ENCODE measurements around the gene SLC27A2. TPM values are rescaled to one million over a fixed set of nuclear protein-coding genes. Genes with fewer than 3 reads are reported as not detected.
"Not testable (repeated sequence)": the region's sequence is repeated elsewhere in the genome, so short reads cannot be mapped to it uniquely, and the experiment has no call there.

SLC27A2 gene
- total and polyA plus RNA-seq, 4 donors = 80.2 to 504 (median 216) TPM

GRCh38 chr15:50187997-50188396 is 6.0 kb downstream of the SLC27A2 start:
- DNase-seq (ENCODE audit: low spot score) = no peak
- peak overlapping the region; percentile 27 to 93 for H3K27ac ChIP-seq (ENCODE audit: low read depth in 1 of 2, low read length in 2 of 2)
- 71% methylated on average over 2 of the region's 2 CpGs for WGBS

GRCh38 chr15:50188793-50189192 is 6.8 kb downstream of the SLC27A2 start:
- WGBS = 96% methylated on average over 5 of the region's 5 CpGs
- not testable (repeated sequence) for H3K36me3 ChIP-seq (ENCODE audit: control insufficient read depth in 4 of 4, insufficient read depth in 3 of 4, low read depth in 1 of 4, low read length in 3 of 4); H3K9me3 ChIP-seq (ENCODE audit: control insufficient read depth in 4 of 4, low read length in 3 of 4); DNase-seq (ENCODE audit: low spot score); H3K27me3 ChIP-seq (ENCODE audit: control insufficient read depth in 4 of 4, insufficient read depth in 4 of 4, low read length in 3 of 4); H3K4me3 ChIP-seq (ENCODE audit: low read depth in 1 of 3, low read length in 3 of 3); H3K9ac ChIP-seq (ENCODE audit: low read depth in 1 of 2, low read length in 2 of 2)
- peak overlapping the region in 1 of 2 donors; percentile 49 for H3K27ac ChIP-seq (ENCODE audit: low read depth in 1 of 2, low read length in 2 of 2)
- peaks cover 11 to 52% (median 40%) of the 10 kb centered on the region in 4 donors for H3K4me1 ChIP-seq (ENCODE audit: control insufficient read depth in 4 of 4, insufficient read depth in 4 of 4, low read length in 3 of 4)

More at GRCh38 chr15:50187997-50188396, 6.0 kb downstream of the SLC27A2 start:
- Histone ChIP-seq H3K4me3 (ENCODE audit: low read depth in 1 of 3, low read length in 3 of 3) (no peak overlapping the region), H3K9ac (ENCODE audit: low read depth in 1 of 2, low read length in 2 of 2) (no peak overlapping the region), H3K27me3 (ENCODE audit: control insufficient read depth in 4 of 4, insufficient read depth in 4 of 4, low read length in 3 of 4) (no peaks in the 10 kb centered on the region), H3K4me1 (ENCODE audit: control insufficient read depth in 4 of 4, insufficient read depth in 4 of 4, low read length in 3 of 4) (peaks cover 11 to 52% (median 40%) of the 10 kb centered on the region in 4 donors), H3K9me3 (ENCODE audit: control insufficient read depth in 4 of 4, low read length in 3 of 4) (no peaks in the 10 kb centered on the region), H3K36me3 (ENCODE audit: control insufficient read depth in 4 of 4, insufficient read depth in 3 of 4, low read depth in 1 of 4, low read length in 3 of 4) (peaks cover 0 to 3% (median 0%) of the 10 kb centered on the region in 4 donors)
- TF ChIP-seq, protein P1, sequence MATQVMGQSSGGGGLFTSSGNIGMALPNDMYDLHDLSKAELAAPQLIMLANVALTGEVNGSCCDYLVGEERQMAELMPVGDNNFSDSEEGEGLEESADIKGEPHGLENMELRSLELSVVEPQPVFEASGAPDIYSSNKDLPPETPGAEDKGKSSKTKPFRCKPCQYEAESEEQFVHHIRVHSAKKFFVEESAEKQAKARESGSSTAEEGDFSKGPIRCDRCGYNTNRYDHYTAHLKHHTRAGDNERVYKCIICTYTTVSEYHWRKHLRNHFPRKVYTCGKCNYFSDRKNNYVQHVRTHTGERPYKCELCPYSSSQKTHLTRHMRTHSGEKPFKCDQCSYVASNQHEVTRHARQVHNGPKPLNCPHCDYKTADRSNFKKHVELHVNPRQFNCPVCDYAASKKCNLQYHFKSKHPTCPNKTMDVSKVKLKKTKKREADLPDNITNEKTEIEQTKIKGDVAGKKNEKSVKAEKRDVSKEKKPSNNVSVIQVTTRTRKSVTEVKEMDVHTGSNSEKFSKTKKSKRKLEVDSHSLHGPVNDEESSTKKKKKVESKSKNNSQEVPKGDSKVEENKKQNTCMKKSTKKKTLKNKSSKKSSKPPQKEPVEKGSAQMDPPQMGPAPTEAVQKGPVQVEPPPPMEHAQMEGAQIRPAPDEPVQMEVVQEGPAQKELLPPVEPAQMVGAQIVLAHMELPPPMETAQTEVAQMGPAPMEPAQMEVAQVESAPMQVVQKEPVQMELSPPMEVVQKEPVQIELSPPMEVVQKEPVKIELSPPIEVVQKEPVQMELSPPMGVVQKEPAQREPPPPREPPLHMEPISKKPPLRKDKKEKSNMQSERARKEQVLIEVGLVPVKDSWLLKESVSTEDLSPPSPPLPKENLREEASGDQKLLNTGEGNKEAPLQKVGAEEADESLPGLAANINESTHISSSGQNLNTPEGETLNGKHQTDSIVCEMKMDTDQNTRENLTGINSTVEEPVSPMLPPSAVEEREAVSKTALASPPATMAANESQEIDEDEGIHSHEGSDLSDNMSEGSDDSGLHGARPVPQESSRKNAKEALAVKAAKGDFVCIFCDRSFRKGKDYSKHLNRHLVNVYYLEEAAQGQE (IDR thresholded peaks at IDR 0.05) = no peak
- TF ChIP-seq SP1 (IDR thresholded peaks at IDR 0.05) (no peak), YY1 (IDR thresholded peaks at IDR 0.05) (no peak), HNF4A (conservative IDR thresholded peaks at IDR 0.05) (no peak), HNF4G (IDR thresholded peaks at IDR 0.05) (no peak), NR2F2 (IDR thresholded peaks at IDR 0.05) (no peak), ZBTB33 (IDR thresholded peaks at IDR 0.05) (no peak), GABPA (IDR thresholded peaks at IDR 0.05 in 1 of 2, conservative IDR thresholded peaks at IDR 0.05 in 1 of 2) (no peak), TAF1 (conservative IDR thresholded peaks at IDR 0.05) (no peak), ATF3 (IDR thresholded peaks at IDR 0.05) (no peak), RAD21 (IDR thresholded peaks at IDR 0.05) (no peak), FOXA1 (IDR thresholded peaks at IDR 0.05) (no peak), RXRA (IDR thresholded peaks at IDR 0.05) (no peak), CTCF (IDR thresholded peaks at IDR 0.05; ENCODE audit: low read depth, low read length, missing input control) (no peak), FOXA2 (IDR thresholded peaks at IDR 0.05) (no peak), EGR1 (IDR thresholded peaks at IDR 0.05; ENCODE audit: low read depth in 2 of 2) (no peak), JUND (IDR thresholded peaks at IDR 0.05) (no peak)
- TF ChIP-seq, protein P2, sequence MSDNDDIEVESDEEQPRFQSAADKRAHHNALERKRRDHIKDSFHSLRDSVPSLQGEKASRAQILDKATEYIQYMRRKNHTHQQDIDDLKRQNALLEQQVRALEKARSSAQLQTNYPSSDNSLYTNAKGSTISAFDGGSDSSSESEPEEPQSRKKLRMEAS (IDR thresholded peaks at IDR 0.05) = no peak
